ENCODE measurements around the gene RGCC.

DNA sequence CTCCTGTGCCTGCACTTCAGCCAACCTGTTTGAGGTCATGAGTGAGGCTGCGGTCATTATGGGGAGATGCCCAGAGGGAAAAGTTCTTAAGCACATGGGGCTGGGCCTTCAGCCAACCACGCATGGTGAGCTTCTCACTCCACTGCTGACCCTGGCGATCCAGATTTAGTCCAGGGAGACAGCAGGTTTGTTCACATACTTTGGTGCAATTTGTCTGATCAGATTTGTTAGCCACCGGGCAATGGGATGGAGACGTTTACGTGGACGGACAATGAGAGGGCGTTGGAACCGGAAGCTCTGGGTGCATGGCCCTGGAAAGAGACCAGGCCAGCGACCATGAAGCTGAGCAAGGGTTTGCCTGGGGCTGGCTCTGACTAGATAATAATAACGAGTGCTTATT is 56.2 kb downstream of the RGCC start:
- TF ChIP-seq, protein P1, sequence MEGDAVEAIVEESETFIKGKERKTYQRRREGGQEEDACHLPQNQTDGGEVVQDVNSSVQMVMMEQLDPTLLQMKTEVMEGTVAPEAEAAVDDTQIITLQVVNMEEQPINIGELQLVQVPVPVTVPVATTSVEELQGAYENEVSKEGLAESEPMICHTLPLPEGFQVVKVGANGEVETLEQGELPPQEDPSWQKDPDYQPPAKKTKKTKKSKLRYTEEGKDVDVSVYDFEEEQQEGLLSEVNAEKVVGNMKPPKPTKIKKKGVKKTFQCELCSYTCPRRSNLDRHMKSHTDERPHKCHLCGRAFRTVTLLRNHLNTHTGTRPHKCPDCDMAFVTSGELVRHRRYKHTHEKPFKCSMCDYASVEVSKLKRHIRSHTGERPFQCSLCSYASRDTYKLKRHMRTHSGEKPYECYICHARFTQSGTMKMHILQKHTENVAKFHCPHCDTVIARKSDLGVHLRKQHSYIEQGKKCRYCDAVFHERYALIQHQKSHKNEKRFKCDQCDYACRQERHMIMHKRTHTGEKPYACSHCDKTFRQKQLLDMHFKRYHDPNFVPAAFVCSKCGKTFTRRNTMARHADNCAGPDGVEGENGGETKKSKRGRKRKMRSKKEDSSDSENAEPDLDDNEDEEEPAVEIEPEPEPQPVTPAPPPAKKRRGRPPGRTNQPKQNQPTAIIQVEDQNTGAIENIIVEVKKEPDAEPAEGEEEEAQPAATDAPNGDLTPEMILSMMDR (IDR thresholded peaks at IDR 0.05), result no peak
- no peak for TF ChIP-seq POLR2A (IDR thresholded peaks at IDR 0.05)

Measured in breast epithelium (tissue), 3 donors.